ENCODE results near the gene EGFL8.
A peak's percentile ranks its signal among the peaks of the same experiment; 100 is the strongest.

Gene EGFL8

DNA sequence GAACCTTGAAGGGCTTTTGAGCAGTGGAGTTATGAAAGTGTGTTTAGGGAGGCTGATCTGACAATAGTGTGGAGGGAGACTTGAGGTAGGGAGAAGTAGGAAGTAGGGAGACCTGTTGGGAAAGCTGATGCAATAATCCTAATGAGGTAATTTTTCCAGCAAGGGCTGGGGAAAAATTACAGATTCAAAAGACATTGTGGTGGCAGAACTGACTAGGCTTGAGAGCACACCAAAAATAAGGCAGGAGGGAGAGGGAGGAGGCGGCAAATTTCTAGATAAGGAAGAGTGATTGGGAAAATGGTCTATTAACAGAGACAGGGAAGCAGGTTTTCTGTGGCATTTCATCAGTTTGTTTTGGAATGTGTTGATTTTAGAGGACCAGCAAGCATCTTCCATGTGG, 18.1 kb upstream of the EGFL8 start:
- Histone ChIP-seq H2AFZ (ENCODE audit: low read length, unreplicated experiment) (no peak overlapping the region), H3K27ac (ENCODE audit: low read depth, low read length) (no peak overlapping the region), H3K4me1 (ENCODE audit: control insufficient read depth, insufficient read depth, low read length, unreplicated experiment) (peaks cover 4% of the 10 kb centered on the region), H3K79me2 (ENCODE audit: control insufficient read depth, insufficient read depth, low read length, unreplicated experiment) (no peaks in the 10 kb centered on the region), H3K36me3 (ENCODE audit: insufficient read depth, low read length) (no peaks in the 10 kb centered on the region), H3K4me3 (ENCODE audit: low read depth, low read length) (no peak overlapping the region), H3K27me3 (ENCODE audit: insufficient read depth, low read length) (no peaks in the 10 kb centered on the region)

DNA sequence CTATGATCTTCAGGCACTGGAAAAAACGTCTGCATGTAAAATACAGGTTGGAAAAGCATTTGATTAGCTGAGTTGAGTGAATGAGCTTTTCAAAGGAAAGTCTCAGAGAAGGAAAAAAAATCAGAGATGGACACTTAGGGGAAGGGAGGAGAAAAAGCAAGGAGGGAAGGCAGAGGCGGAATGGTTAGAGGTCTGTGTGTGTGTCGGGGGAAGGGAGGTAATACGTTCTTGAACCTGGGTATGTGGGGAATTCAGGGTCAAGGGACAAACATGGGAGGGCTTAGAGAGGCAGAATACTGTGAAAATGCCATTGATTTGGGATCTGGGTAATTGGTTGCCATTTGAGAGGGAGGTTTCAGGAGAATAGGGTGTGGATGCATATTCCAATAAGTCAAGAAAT, 17.7 kb upstream of the EGFL8 start:
- no peak overlapping the region for H2AFZ ChIP-seq (ENCODE audit: low read length, unreplicated experiment)
- no peak overlapping the region for H3K4me3 ChIP-seq (ENCODE audit: low read depth, low read length)
- no peaks in the 10 kb centered on the region for H3K36me3 ChIP-seq (ENCODE audit: insufficient read depth, low read length)
- H3K27ac ChIP-seq (ENCODE audit: low read depth, low read length) = no peak overlapping the region
- peaks cover 5% of the 10 kb centered on the region for H3K4me1 ChIP-seq (ENCODE audit: control insufficient read depth, insufficient read depth, low read length, unreplicated experiment)
- no peaks in the 10 kb centered on the region for H3K27me3 ChIP-seq (ENCODE audit: insufficient read depth, low read length)
- no peaks in the 10 kb centered on the region for H3K79me2 ChIP-seq (ENCODE audit: control insufficient read depth, insufficient read depth, low read length, unreplicated experiment)

DNA sequence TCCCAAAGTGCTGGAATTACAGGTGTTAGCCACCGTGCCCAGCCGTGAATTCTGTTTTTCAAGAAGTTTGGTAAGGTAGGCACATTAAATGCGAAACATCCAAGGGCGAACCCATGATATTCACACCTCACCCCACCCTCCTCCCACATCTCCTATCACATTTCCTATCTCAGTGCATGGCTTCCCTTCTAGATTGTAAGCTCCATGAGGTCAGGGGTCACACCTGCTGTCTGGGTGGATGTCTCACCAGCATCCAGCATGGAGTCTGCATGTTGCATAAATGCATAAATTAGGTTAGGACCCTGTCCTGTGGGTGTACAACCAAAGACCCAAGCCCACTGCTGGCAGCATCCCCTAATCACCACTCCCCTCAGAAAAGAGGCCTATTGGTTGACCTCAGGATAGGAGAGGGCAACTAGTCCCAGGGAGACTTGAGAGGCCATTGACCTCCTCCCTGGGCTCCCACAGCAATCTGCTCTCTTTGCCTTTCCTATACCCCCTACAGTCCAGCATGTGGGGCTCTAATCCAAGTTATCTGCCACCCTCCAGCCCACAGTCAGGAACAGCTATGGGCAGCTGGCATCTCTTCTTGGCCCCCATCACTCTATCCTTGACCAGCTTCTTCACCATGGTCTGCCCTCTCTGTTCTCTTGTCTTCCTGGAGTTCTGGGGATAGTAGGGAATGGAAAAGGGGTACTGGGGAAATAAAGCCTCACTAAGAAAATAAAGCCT, 16.8 kb upstream of the EGFL8 start:
- no peak overlapping the region for H2AFZ ChIP-seq (ENCODE audit: low read length, unreplicated experiment)
- no peak overlapping the region for H3K4me3 ChIP-seq (ENCODE audit: low read depth, low read length)
- H3K27ac ChIP-seq (ENCODE audit: low read depth, low read length) = no peak overlapping the region
- H3K27me3 ChIP-seq (ENCODE audit: insufficient read depth, low read length) = no peaks in the 10 kb centered on the region
- peaks cover 12% of the 10 kb centered on the region for H3K4me1 ChIP-seq (ENCODE audit: control insufficient read depth, insufficient read depth, low read length, unreplicated experiment)
- H3K36me3 ChIP-seq (ENCODE audit: insufficient read depth, low read length) = no peaks in the 10 kb centered on the region
- H3K79me2 ChIP-seq (ENCODE audit: control insufficient read depth, insufficient read depth, low read length, unreplicated experiment) = no peaks in the 10 kb centered on the region

DNA sequence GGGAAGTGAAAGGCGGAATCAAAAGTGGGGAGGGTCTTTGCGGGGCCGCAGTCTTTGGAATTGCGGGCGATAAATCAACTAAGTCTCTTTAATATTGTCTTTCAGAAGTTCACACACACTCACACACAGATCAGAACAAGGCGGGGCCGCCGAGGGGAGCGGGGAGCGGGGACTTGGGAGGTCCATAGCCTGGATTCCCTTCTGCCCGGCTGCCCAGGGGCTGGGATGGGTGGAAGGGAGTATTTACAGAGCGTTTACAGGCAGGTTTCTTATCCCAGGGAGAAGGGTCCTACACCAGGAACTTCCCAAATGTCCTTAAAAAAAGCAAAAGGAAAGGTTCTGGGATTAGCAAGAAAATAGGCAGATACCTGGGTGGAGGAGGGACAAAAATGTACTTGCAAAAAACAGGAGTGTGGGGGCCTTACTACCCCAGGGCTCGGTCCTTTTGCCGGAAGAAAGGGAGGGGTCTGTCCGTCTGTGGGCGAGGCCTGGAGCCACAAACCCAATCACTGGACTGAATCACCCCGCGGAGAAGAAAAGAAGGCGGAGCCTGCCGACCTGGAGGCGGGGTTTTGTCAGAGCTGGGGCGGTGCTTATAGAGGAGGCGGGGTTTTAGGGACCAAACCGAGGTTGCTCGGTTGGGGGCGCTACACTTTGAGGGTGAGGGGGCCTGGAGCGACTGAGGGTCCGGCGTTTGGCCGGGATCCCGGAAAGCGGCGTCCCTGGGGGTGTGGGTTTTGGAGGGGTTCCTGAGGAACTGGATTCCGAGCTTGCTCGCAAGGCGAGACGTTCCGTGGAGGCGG, 15.9 kb upstream of the EGFL8 start:
- no peak overlapping the region for H3K4me3 ChIP-seq (ENCODE audit: low read depth, low read length)
- H3K36me3 ChIP-seq (ENCODE audit: insufficient read depth, low read length) = no peaks in the 10 kb centered on the region
- no peaks in the 10 kb centered on the region for H3K27me3 ChIP-seq (ENCODE audit: insufficient read depth, low read length)
- peaks cover 13% of the 10 kb centered on the region for H3K4me1 ChIP-seq (ENCODE audit: control insufficient read depth, insufficient read depth, low read length, unreplicated experiment)
- no peaks in the 10 kb centered on the region for H3K79me2 ChIP-seq (ENCODE audit: control insufficient read depth, insufficient read depth, low read length, unreplicated experiment)
- H2AFZ ChIP-seq (ENCODE audit: low read length, unreplicated experiment) = no peak overlapping the region
- no peak overlapping the region for H3K27ac ChIP-seq (ENCODE audit: low read depth, low read length)

DNA sequence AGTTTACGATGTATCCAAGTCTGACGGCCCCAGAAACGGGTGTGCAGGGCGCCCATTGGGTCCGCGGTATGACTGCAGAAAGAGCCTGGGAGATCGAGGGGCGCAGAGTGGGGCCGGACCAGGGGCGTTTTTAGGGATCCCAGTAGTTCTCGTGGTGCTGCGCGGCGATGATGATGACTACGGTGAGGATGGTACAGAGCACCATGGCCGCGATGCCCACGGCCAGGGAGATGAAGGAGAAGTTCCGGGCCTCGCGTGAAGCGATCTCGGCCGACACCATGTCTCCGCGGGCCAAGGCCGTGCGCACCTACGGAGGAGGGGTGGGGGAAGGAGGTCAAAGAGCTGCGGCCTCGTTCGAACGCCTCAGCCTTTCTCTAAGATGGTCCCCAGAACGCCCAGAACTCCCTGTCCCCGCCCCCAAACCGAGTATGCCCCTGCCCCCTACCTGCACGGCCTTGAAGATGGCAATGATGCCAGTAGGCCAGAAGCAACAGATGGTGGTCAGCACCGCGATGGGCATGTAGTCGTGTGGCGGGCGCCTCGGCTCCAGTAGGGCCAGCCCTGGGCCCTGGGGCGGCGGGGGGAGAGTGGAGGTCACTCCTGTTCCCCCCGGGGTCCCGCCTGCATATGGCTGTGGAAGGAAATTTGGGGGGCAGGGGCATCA, 15.2 kb upstream of the EGFL8 start:
- Histone ChIP-seq H3K27me3 (ENCODE audit: insufficient read depth, low read length) (no peaks in the 10 kb centered on the region), H3K4me1 (ENCODE audit: control insufficient read depth, insufficient read depth, low read length, unreplicated experiment) (peaks cover 13% of the 10 kb centered on the region), H3K4me3 (ENCODE audit: low read depth, low read length) (no peak overlapping the region), H3K27ac (ENCODE audit: low read depth, low read length) (no peak overlapping the region), H2AFZ (ENCODE audit: low read length, unreplicated experiment) (no peak overlapping the region), H3K36me3 (ENCODE audit: insufficient read depth, low read length) (no peaks in the 10 kb centered on the region), H3K79me2 (ENCODE audit: control insufficient read depth, insufficient read depth, low read length, unreplicated experiment) (no peaks in the 10 kb centered on the region)

DNA sequence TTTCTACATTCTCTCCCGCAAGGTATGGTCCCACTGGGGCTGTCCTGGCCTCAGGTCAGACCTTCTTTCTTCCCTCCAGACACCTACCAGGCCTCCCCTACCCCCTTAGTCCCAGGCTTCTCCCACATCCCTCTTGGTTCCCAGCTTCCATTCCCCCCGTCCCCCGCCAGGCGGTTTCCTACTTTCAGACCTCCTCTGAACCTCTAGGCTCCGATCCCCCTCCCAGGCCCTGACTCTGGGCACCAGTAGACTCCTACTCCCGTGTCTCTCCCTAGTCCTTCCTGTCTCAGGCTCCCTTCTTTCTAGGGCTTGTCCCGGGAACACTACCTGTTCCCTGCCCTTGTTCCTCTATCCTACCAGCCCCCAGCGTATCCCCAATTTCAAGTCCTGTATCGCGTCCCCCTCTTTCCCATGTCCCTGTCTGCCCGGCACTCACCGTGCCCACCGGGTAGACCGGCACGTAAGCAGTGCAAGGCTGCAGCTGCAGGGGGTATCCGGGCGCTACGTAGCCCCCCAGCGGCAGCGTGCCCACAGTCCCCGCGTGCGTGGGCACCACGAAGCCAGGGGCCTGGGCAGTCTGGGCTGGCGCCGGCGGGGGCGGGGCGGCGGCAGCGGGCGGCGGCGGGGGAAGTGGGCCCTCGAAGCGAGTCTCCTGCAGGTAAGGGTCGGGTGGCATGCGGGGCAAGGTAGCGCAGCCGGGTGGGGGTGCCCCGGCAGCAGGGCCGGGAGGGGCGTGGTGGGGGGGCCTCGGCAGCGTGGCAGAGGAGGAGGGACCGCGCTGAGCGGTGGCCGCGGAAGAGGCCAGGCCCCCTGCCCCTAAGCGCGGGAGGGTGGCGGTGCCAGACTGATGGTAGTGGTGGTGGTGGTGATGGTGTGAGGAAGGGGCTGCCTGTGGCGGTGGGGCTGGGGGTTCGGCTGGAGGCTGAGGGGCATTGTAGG, 14.2 kb upstream of the EGFL8 start:
- Histone ChIP-seq H3K27ac (ENCODE audit: low read depth, low read length) (no peak overlapping the region), H3K4me1 (ENCODE audit: control insufficient read depth, insufficient read depth, low read length, unreplicated experiment) (peaks cover 17% of the 10 kb centered on the region), H3K79me2 (ENCODE audit: control insufficient read depth, insufficient read depth, low read length, unreplicated experiment) (peaks cover 8% of the 10 kb centered on the region), H3K27me3 (ENCODE audit: insufficient read depth, low read length) (no peaks in the 10 kb centered on the region), H3K36me3 (ENCODE audit: insufficient read depth, low read length) (no peaks in the 10 kb centered on the region), H3K4me3 (ENCODE audit: low read depth, low read length) (no peak overlapping the region), H2AFZ (ENCODE audit: low read length, unreplicated experiment) (no peak overlapping the region)

DNA sequence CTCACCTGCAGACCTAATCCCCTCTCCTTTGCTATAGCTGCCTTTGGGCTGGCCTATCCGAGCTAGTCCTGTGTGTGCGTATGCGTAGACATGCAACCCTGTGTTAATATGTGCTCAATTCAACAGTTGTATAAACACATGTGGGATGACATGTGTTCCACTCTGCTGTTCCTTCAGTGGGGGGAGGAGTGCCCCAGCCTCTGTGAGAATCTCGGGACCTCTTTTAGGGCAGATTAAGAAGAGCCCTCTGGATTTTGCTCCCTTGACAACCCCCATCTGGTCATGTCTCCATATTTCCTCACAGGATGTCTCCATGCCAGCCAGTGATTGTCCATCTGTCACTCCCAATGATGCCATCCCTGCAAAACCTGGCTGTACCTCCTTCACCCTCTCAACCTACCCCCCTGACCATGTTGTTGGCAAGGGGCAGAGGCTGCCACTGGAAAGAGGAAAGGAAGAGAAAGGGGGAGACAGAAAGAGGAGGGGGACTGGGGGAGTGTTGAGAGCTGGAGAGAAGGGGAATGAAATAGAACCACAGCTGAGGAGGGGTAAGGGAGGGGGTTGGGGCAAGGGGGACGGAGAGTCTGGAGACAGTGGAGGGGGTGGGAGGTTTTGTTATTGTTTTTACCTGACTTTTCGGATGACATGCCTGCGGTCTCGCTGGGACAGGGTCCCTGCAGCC, 13.1 kb upstream of the EGFL8 start:
- Histone ChIP-seq H3K27ac (ENCODE audit: low read depth, low read length) (no peak overlapping the region), H3K79me2 (ENCODE audit: control insufficient read depth, insufficient read depth, low read length, unreplicated experiment) (peaks cover 18% of the 10 kb centered on the region), H3K27me3 (ENCODE audit: insufficient read depth, low read length) (no peaks in the 10 kb centered on the region), H2AFZ (ENCODE audit: low read length, unreplicated experiment) (no peak overlapping the region), H3K4me3 (ENCODE audit: low read depth, low read length) (peak overlapping the region; percentile 67), H3K4me1 (ENCODE audit: control insufficient read depth, insufficient read depth, low read length, unreplicated experiment) (peaks cover 23% of the 10 kb centered on the region), H3K36me3 (ENCODE audit: insufficient read depth, low read length) (no peaks in the 10 kb centered on the region)

DNA sequence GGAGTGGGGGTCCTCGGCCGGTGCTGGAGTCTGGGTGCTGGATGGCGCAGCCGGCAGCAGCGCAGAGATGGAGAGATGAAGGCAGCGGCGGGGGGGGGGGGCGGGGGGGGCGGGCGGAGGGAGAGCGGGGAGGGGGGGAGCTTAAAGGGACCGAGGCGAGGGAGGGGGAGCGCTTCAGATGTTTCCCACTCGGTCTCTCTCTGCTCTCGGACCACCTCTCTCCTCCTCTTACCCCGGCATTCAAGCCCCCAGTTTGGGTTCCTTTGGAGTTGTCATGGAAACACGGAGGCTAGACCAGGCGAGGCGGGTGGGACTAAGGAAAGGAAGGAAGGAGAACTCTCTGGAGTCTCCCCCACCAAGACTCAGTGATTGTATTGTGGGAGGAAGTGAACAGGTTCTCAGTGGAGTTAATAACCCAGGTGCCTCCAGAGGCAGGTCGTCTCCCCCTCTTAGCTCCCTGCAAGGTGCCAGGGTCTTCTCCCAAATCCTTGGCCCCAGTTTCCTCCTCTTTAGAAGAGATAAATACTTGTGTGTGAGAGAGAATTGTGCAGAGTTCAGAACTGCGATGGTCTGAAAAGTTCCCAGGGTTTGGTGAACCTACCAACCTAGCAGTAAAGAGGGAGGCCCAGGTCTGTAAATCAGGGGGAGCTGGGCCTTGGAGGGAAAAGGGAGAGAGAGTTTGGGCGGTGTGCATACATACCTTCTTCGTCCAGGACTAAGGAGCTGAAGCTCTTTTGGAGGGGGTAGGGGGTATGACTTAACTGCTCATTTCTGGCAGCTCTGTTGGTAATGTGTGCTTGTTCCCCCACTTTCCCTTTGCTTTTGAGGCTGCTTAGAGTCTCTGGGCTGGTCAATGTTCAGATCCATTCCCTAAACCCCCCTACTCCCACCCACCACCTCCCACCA, 12.3 kb upstream of the EGFL8 start, which contains the start of gene PRRT1:
PRRT1 (minus strand) TSS at position 77 of the 906 bp plus-strand sequence. CDS start 112 bp downstream, outside the sequence.
- H3K4me1 ChIP-seq (ENCODE audit: control insufficient read depth, insufficient read depth, low read length, unreplicated experiment) = peaks cover 23% of the 10 kb centered on the region
- H3K36me3 ChIP-seq (ENCODE audit: insufficient read depth, low read length) = 0 out of 2 replicates have a peak, but pooled peaks cover 3% of the 10 kb centered on the region
- H3K4me3 ChIP-seq (ENCODE audit: low read depth, low read length) = peak within 1 kb of the TSS; percentile 96
- H3K27ac ChIP-seq (ENCODE audit: low read depth, low read length) = peak within 1 kb of the TSS; percentile 75
- peak within 1 kb of the TSS; percentile 4 for H2AFZ ChIP-seq (ENCODE audit: low read length, unreplicated experiment)
- peaks cover 20% of the 10 kb centered on the region for H3K79me2 ChIP-seq (ENCODE audit: control insufficient read depth, insufficient read depth, low read length, unreplicated experiment)
- no peaks in the 10 kb centered on the region for H3K27me3 ChIP-seq (ENCODE audit: insufficient read depth, low read length)

Data from ACC112 (cell line).